Measurements from ENCODE around the gene OR4K5. TPM values are rescaled to one million over a fixed set of nuclear protein-coding genes. Genes with fewer than 3 reads are reported as not detected.
"Not testable (repeated sequence)": the region's sequence is repeated elsewhere in the genome, so short reads cannot be mapped to it uniquely, and the experiment has no call there.

Gene OR4K5
- not detected for polyA plus RNA-seq (ENCODE audit: insufficient read length in 3 of 3)

- no peak for DNase-seq (ENCODE audit: low read depth in 3 of 3, low spot score in 2 of 3)
These were observed at the start of gene OR4K5 for GRCh38 chr14:19920021-19920657. OR4K5 (plus strand) TSS chr14:19920607; CDS start chr14:19920607, 0 bp downstream.

- no peak for DNase-seq (ENCODE audit: low read depth in 3 of 3, low spot score in 2 of 3)
These were observed 47.2 kb upstream of the OR4K5 start for GRCh38 chr14:19873178-19873577.

DNA sequence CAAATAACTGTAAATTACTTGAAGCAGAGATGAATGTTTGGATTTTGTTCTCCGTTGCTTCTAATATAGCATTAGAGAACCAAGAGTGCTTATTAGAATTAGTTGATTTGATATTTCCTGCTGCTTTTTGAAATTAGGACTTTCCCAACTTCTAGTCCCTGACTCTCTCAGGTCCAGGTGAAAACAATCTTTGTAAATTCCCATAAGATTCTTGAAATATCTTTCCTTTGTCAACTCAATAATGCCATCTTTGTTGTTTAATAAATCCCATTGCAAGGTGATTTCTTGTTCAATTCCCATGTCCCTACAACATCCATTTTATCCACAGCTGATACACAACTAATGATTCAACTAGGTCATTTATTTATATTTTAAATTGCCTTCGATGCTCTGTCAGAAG lies 45.6 kb upstream of the OR4K5 start, which contains the start of gene OR4K2:
TSS of gene OR4K2 (plus strand) at position 301 of the 400 bp plus-strand sequence. CDS start 1,126 bp downstream, outside the sequence.
- no peak for DNase-seq (ENCODE audit: low read depth in 3 of 3, low spot score in 2 of 3)

DNA sequence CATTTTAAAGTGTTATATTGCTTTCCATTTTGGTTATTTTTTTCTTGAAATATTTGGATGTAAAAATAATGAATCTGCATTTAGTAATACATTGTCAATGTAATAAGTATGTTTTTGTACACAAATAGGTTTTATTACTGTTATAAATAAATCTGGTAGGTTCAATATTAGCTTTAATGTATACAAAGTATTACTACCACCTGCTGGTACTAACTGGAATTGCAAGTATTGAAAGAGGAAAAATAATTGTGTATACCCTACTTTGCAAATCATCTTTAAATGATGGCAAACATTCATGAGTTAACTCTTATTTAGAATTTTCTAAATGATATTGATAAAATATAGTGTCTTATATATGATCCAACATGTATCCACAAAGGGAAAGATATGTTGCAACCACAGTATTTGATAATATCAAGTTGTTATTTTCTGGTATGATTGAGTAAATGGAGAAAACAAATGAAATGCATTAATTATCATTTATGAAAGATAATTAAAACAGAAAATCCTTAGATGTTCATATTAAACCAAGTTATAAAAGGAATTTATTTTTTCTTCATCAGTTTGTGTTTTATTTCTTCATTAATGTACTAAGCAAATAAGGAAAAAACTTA lies 42.3 kb upstream of the OR4K5 start:
- no peak for DNase-seq (ENCODE audit: low read depth in 3 of 3, low spot score in 2 of 3)

DNA sequence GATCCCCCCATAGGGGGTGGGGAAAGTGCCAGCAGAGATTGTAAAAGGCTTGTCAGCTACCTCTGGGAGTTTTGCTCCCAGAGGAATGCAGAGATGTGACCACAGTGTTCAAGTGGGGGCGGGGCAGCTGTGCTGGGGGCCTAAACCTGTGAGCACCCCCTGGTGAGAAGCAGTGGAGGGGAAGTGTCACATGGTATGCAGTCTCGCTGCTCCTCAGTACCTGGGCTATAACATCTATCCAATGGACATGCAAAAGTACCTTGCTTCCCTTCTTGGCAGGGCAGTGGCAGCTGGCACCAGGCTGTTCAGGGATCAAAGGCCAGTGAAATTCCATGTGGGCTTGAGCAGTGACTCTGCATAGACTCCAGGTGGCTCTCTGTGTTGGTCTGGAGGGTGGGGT lies 25.1 kb upstream of the OR4K5 start:
- no peak for DNase-seq (ENCODE audit: low read depth in 3 of 3, low spot score in 2 of 3)

GRCh38 chr14:19900999-19901398 lies 19.4 kb upstream of the OR4K5 start:
- no peak for DNase-seq (ENCODE audit: low read depth in 3 of 3, low spot score in 2 of 3)

DNA sequence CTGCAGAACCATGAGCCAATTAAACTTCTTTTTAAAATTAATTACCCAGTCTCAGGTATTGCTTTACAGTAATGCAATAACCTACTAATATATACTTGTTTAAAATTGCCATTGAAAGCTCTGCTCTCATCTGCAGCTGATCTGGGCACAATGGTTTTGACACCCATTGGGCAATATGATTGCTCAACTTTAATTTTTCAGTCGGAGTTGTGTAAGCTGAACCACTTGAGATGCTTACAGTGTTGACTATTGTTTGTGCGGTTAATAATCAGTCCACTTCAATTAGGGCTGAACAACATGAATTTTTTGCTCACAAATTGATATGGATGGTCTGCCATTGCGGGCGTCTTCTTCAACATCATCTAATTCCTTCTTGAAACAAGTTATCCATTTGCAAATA lies 18.0 kb upstream of the OR4K5 start:
- DNase-seq (ENCODE audit: low read depth in 3 of 3, low spot score in 2 of 3) = no peak

- no peak for DNase-seq (ENCODE audit: low read depth in 3 of 3, low spot score in 2 of 3)
These were observed 13.7 kb upstream of the OR4K5 start for GRCh38 chr14:19906665-19907064.

DNA sequence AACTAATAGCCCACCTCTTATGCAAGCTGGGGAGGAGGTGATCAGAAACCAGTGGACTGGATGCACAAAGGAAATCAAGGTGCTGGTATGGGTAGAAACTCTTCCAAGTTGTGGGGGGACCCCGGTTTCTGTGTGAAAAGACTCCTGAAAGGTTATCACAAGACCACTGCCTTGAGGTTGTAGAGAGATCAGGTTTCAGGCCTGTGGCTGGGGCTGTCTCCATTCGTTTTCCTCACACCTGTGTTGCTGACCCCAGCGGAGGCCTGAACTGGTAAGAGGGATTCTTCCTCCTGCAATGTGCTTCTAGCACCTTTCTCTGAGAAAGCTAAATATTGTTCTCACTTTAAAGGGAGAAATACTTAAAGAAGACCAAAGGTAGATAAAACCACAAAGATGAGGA lies 9.3 kb upstream of the OR4K5 start:
- no peak for DNase-seq (ENCODE audit: low read depth in 3 of 3, low spot score in 2 of 3)

GRCh38 chr14:19917243-19917642 lies 3.2 kb upstream of the OR4K5 start:
- DNase-seq (ENCODE audit: low read depth in 3 of 3, low spot score in 2 of 3) = no peak

GRCh38 chr14:19917955-19918518 lies 2.4 kb upstream of the OR4K5 start:
- no peak for DNase-seq (ENCODE audit: low read depth in 3 of 3, low spot score in 2 of 3)

DNA sequence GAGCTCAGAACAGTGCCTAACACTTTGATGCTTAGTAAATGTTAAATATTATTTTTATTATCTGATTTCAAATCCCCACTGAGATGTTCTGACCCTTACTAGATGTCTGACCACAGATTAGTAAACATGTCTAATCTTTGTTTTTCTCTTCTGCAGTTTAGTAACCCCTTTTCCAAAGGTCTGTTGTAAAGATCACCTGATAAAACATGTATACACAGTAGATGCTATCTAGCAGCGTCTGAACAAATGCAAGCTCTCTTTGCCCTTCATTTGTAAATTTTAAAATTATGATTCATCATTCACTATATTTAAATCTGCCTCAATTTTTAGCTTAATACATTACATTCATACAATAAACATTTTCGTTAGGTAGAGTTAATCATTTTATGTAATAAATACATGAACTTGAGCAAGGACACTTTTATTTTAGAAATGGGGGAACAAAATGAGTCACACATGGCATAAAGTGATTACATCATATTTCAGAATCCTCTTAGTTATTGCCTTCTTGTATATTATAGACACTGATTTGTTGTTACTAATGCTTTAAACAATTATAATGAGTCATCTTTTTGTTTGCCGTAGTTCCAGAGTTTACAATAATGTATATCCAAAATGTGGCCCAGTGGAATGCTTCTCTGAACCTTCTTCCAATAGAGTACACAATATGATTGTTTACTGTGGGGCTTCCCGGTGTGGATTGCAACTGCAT lies 1.7 kb upstream of the OR4K5 start:
- DNase-seq (ENCODE audit: low read depth in 3 of 3, low spot score in 2 of 3) = no peak

GRCh38 chr14:19930617-19931016 lies 10.2 kb downstream of the OR4K5 start, which contains the start of gene OR4K1:
OR4K1 (plus strand) TSS chr14:19930917; CDS start chr14:19935667, 4,750 bp downstream.
- DNase-seq (ENCODE audit: low read depth in 3 of 3, low spot score in 2 of 3) = no peak

DNA sequence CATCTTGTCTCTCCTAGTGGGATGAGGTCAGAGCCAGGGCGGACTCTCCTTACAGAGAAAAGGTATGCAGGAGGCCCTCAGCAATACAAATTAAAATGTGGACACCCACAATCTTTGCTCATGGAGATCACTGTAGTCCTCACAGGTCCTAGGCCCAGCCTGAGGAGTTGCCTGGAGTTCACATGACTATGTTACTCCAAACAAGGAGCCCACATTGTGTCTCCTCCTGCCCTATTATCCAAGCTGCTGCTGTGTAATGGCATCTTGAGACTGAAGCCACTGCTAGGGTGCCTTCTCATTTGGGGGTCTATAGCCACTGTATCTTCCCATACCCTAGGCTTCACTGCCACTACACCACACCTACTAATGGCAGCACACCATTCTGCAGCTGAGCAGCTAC lies 21.3 kb downstream of the OR4K5 start:
- DNase-seq (ENCODE audit: low read depth in 3 of 3, low spot score in 2 of 3) = no peak

- DNase-seq (ENCODE audit: low read depth in 3 of 3, low spot score in 2 of 3) = no peak
These were observed 27.1 kb downstream of the OR4K5 start for GRCh38 chr14:19947413-19948090.

GRCh38 chr14:19949218-19949617 lies 28.8 kb downstream of the OR4K5 start:
- DNase-seq (ENCODE audit: low read depth in 3 of 3, low spot score in 2 of 3) = no peak

- DNase-seq (ENCODE audit: low read depth in 3 of 3, low spot score in 2 of 3) = not testable (repeated sequence)
These were observed 49.3 kb downstream of the OR4K5 start for GRCh38 chr14:19969735-19970134.
